ENCODE measurements around the gene SIGLEC9.

Gene SIGLEC9

GRCh38 chr19:51145916-51146493, 21.3 kb downstream of the SIGLEC9 start:
- DNase-seq (ENCODE audit: low spot score): no peak

- no peak for DNase-seq (ENCODE audit: low spot score)
Measured at GRCh38 chr19:51146751-51147150, 22.0 kb downstream of the SIGLEC9 start.

- DNase-seq (ENCODE audit: low spot score): no peak
Measured at GRCh38 chr19:51147663-51148062, 23.0 kb downstream of the SIGLEC9 start.

- DNase-seq (ENCODE audit: low spot score): no peak
Measured at GRCh38 chr19:51148580-51148979, 23.9 kb downstream of the SIGLEC9 start.

- DNase-seq (ENCODE audit: low spot score): no peak
Measured at GRCh38 chr19:51150627-51151026, 25.9 kb downstream of the SIGLEC9 start.

GRCh38 chr19:51156710-51157109, 32.0 kb downstream of the SIGLEC9 start:
- no peak for DNase-seq (ENCODE audit: low spot score)

- DNase-seq (ENCODE audit: low spot score): no peak
Measured at GRCh38 chr19:51157265-51157664, 32.6 kb downstream of the SIGLEC9 start.

- peak; percentile 36 for DNase-seq (ENCODE audit: low spot score)
Measured at GRCh38 chr19:51158474-51159129, 33.9 kb downstream of the SIGLEC9 start.

GRCh38 chr19:51159656-51160055, 35.0 kb downstream of the SIGLEC9 start:
- DNase-seq (ENCODE audit: low spot score): no peak

GRCh38 chr19:51161266-51161665, 36.6 kb downstream of the SIGLEC9 start:
- DNase-seq (ENCODE audit: low spot score): no peak

- DNase-seq (ENCODE audit: low spot score): no peak
Measured at GRCh38 chr19:51161867-51162496, 37.3 kb downstream of the SIGLEC9 start.

GRCh38 chr19:51163257-51163656, 38.6 kb downstream of the SIGLEC9 start:
- no peak for DNase-seq (ENCODE audit: low spot score)

GRCh38 chr19:51164215-51164614, 39.5 kb downstream of the SIGLEC9 start:
- no peak for DNase-seq (ENCODE audit: low spot score)

- peak; percentile 71 for DNase-seq (ENCODE audit: low spot score)
Measured at GRCh38 chr19:51166846-51167490, 42.3 kb downstream of the SIGLEC9 start.

- DNase-seq (ENCODE audit: low spot score): no peak
Measured at GRCh38 chr19:51168564-51169282, 44.0 kb downstream of the SIGLEC9 start.

GRCh38 chr19:51169283-51169918, 44.7 kb downstream of the SIGLEC9 start:
- peak; percentile 59 for DNase-seq (ENCODE audit: low spot score)

- DNase-seq (ENCODE audit: low spot score): no peak
Measured at GRCh38 chr19:51172223-51172622, 47.5 kb downstream of the SIGLEC9 start.

- no peak for DNase-seq (ENCODE audit: low spot score)
Measured at GRCh38 chr19:51173681-51174080, 49.0 kb downstream of the SIGLEC9 start.

- no peak for DNase-seq (ENCODE audit: low spot score)
Measured at GRCh38 chr19:51179256-51179655, 54.5 kb downstream of the SIGLEC9 start.

Measured in Ammon's horn (tissue), 1 donor.